Ishikawa (cell line): ENCODE data around the gene VWF.

Experiments used
- EP300 ChIP-seq: IDR thresholded peaks from 2 replicates; pipeline ENCODE4 v1.6.1; 2012; ENCODE audit warnings: borderline replicate concordance
- MAX ChIP-seq: IDR thresholded peaks from 2 replicates; pipeline ENCODE4 v1.6.1; 2012
- NFIC ChIP-seq: IDR thresholded peaks from 2 replicates; pipeline ENCODE4 v1.6.1; 2012
- USF1 ChIP-seq: IDR thresholded peaks from 2 replicates; pipeline ENCODE4 v1.6.1; 2012

GRCh38 chr12:6083601-6084000 lies 40.9 kb downstream of the VWF start:
- TF ChIP-seq USF1 = no peak
- TF ChIP-seq MAX = no peak
- no peak for TF ChIP-seq NFIC
- TF ChIP-seq EP300 = no peak
